Cardiac ventricle fibroblast (primary cell): ENCODE results near the gene SUCLG1. TPM values are rescaled to one million over a fixed set of nuclear protein-coding genes. Genes with fewer than 3 reads are reported as not detected.

Experiments
- total RNA-seq: library from RNA; depleted of rRNA; stranded (reverse); fragments of >200 nt; gene quantifications from 2 replicates; pipeline ENCODE4 v1.2.3, GENCODE V29; 2015

The SUCLG1 gene
- 33.5 and 44.3 TPM in 2 replicates for total RNA-seq

GRCh38 chr2:84459018-84459943 lies at the start of gene SUCLG1:
Gene SUCLG1 (minus strand): TSS chr2:84459280. CDS start chr2:84459269, 11 bp downstream.

Other genes starting within 250 kb of the SUCLG1 start
- 0.10 TPM in 1 of 2 replicates, not detected in the other for gene DNAH6, start 57.2 kb upstream of the SUCLG1 start, total RNA-seq